ENCODE measurements around the gene MARCHF3. TPM values are rescaled to one million over a fixed set of nuclear protein-coding genes. Genes with fewer than 3 reads are reported as not detected.
"Not testable (repeated sequence)": the region's sequence is repeated elsewhere in the genome, so short reads cannot be mapped to it uniquely, and the experiment has no call there.

Gene MARCHF3
- total RNA-seq, 4 donors from 2014 or later = 1.5 to 12.8 (median 6.0) TPM

GRCh38 chr5:126846744-126847455, 183.5 kb downstream of the MARCHF3 start:
- TF ChIP-seq POLR2A (IDR thresholded peaks at IDR 0.05) = no peak
- no peak for TF ChIP-seq EP300 (IDR thresholded peaks at IDR 0.05)
- TF ChIP-seq POLR2AphosphoS5 (IDR thresholded peaks at IDR 0.05) = no peak
- no peak for TF ChIP-seq CTCF (IDR thresholded peaks at IDR 0.05)
- no peak overlapping the region for H3K4me3 ChIP-seq
- H3K36me3 ChIP-seq = no peaks in the 10 kb centered on the region
- H3K27ac ChIP-seq = peak overlapping the region in 3 of 4 donors; percentile 57 to 71 (median 64)
- WGBS, 2 donors (ENCODE audit: low coverage in 1 of 2) = 55 to 70% methylated on average over 5 of the region's 5 CpGs
- no peaks in the 10 kb centered on the region for H3K9me3 ChIP-seq
- H3K4me1 ChIP-seq = peaks cover 0 to 36% (median 11%) of the 10 kb centered on the region in 3 donors
- no peak for ATAC-seq
- H3K27me3 ChIP-seq = no peaks in the 10 kb centered on the region

DNA sequence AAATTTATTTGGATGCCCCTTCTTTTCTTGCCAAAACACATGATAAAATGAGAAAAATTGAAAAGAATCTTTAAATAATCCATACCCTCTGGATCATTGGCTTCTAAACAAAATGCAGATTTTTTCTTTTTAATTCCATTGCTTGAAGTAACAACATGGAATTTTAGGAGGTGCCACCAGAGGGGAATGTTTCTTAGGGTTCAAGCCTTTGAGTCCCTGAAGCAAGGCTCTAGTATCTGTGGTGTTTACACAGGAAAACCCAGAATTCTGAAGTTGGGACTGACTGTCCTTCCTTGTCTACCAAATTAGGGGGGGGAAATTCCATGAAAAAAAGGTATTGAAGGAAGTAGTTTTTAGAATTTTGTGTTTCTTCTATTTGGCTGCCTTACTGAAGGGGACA, 184.0 kb downstream of the MARCHF3 start:
- peak overlapping the region in 3 of 4 donors; percentile 47 to 71 (median 64) for H3K27ac ChIP-seq

GRCh38 chr5:126845470-126846070, 184.8 kb downstream of the MARCHF3 start:
- H3K4me3 ChIP-seq, H3K27ac ChIP-seq, H3K27me3 ChIP-seq, H3K9me3 ChIP-seq, H3K36me3 ChIP-seq: not testable (repeated sequence)
- H3K4me1 ChIP-seq = peaks cover 0 to 29% (median 11%) of the 10 kb centered on the region in 3 donors
- ATAC-seq = peak; percentile 29
- WGBS, 2 donors (ENCODE audit: low coverage in 1 of 2) = 50 to 65% methylated on average over 6 to 9 of the region's 14 CpGs

More for the DNA sequence above, 184.0 kb downstream of the MARCHF3 start:
- no peak overlapping the region for H3K4me3 ChIP-seq
- H3K27me3 ChIP-seq = no peaks in the 10 kb centered on the region
- ATAC-seq = no peak
- no peaks in the 10 kb centered on the region for H3K9me3 ChIP-seq
- TF ChIP-seq POLR2A (IDR thresholded peaks at IDR 0.05) (no peak), CTCF (IDR thresholded peaks at IDR 0.05) (no peak), EP300 (IDR thresholded peaks at IDR 0.05) (no peak), POLR2AphosphoS5 (IDR thresholded peaks at IDR 0.05) (no peak)
- H3K36me3 ChIP-seq = no peaks in the 10 kb centered on the region
- H3K4me1 ChIP-seq = peaks cover 0 to 35% (median 11%) of the 10 kb centered on the region in 3 donors

GRCh38 chr5:126843375-126843774, 187.0 kb downstream of the MARCHF3 start:
- H3K4me1 ChIP-seq = peaks cover 0 to 23% (median 11%) of the 10 kb centered on the region in 3 donors
- ATAC-seq, H3K27ac ChIP-seq, H3K4me3 ChIP-seq, H3K36me3 ChIP-seq, H3K9me3 ChIP-seq, H3K27me3 ChIP-seq: not testable (repeated sequence)
- 66 to 84% methylated on average over 7 to 11 of the region's 11 CpGs for WGBS, 2 donors (ENCODE audit: low coverage in 1 of 2)

DNA sequence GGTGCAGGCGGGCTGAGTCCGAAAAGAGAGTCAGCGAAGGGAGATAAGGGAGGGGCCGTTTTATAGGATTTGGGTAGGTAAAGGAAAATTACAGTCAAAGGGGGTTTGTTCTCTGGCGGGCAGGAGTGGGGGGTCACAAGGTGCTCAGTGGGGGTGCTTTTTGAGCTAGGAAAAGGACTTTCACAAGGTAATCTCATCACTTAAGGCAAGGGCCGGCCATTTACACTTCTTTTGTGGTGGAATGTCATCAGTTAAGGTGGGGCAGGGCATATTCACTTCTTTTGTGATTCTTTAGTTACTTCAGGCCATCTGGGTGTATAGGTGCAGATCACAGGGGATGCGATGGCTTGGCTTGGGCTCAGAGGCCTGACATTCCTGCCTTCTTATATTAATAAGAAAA, 191.0 kb downstream of the MARCHF3 start:
- H3K27ac ChIP-seq, ATAC-seq, H3K9me3 ChIP-seq, H3K27me3 ChIP-seq, H3K36me3 ChIP-seq, H3K4me3 ChIP-seq, H3K4me1 ChIP-seq: not testable (repeated sequence)
- 100% methylated on average over 2 to 5 of the region's 7 CpGs for WGBS, 2 donors (ENCODE audit: low coverage in 1 of 2)

DNA sequence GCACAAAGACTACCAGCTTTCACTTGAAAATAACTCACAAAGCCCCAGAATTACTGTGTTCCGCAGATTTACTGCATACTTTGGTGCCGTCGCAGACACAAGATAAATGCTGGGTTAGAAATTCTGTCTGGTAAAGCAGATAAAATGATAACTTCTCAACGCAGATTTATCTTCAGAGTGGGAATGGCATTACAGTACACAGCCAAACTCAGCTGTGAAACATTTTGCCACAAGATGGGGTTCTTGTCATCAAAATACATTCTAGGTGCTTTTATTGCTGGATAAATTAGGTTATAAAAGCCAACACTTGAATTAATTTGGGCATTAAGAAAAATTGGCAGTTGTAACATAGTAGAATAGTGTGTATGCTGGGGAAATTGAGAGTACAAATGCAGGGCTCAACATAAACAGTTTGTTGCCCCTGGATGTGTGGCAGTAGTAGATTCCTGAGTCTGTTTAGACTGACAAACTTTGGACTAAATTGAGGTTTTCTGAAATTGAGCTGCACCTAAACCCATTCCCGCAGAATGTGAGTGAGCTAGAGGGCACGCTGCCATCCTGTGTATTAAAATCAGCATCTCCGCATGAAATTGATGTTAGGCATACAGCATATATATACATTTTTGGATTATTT, 192.3 kb downstream of the MARCHF3 start:
- Histone ChIP-seq H3K4me1 (no peaks in the 10 kb centered on the region), H3K36me3 (no peaks in the 10 kb centered on the region), H3K27ac (no peak overlapping the region), H3K9me3 (no peaks in the 10 kb centered on the region), H3K4me3 (no peak overlapping the region), H3K27me3 (no peaks in the 10 kb centered on the region)
- no peak for ATAC-seq
- TF ChIP-seq EP300 (IDR thresholded peaks at IDR 0.05) = no peak
- TF ChIP-seq POLR2AphosphoS5 (IDR thresholded peaks at IDR 0.05) = no peak
- no peak for TF ChIP-seq POLR2A (IDR thresholded peaks at IDR 0.05)
- peak in 3 of 4 experiments; percentile 30 to 37 (median 34) for TF ChIP-seq CTCF (IDR thresholded peaks at IDR 0.05)
- 65 to 84% methylated on average over 6 of the region's 7 CpGs for WGBS, 2 donors (ENCODE audit: low coverage in 1 of 2)

All from gastroesophageal sphincter (tissue), 4 donors.